Stimulated activated CD8-positive, alpha-beta memory T cell treated with anti-CD3 and anti-CD28 coated beads, Interleukin-2, amount 100 ng/mL, for 1 hour (primary cell): ENCODE data around the gene TLR4.

Experiments
- DNase-seq, 2 donors: peaks; one replicate each; pipeline ENCODE4 v3.0.0-alpha.2; 2020; ENCODE audit warnings: low read depth in 2 of 2

TLR4 gene

DNA sequence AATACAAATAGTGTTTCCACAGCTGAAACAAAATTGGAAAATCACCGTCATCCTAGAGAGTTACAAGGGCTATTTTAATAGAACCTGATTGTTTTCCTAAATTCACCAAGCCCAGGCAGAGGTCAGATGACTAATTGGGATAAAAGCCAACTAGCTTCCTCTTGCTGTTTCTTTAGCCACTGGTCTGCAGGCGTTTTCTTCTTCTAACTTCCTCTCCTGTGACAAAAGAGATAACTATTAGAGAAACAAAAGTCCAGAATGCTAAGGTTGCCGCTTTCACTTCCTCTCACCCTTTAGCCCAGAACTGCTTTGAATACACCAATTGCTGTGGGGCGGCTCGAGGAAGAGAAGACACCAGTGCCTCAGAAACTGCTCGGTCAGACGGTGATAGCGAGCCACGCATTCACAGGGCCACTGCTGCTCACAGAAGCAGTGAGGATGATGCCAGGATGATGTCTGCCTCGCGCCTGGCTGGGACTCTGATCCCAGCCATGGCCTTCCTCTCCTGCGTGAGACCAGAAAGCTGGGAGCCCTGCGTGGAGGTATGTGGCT, at the start of gene TLR4:
Gene TLR4, plus strand, starts transcription at position 380 of the 552 bp plus-strand sequence. Its CDS starts 70 bp downstream, at position 450.
- DNase-seq = no peak

DNA sequence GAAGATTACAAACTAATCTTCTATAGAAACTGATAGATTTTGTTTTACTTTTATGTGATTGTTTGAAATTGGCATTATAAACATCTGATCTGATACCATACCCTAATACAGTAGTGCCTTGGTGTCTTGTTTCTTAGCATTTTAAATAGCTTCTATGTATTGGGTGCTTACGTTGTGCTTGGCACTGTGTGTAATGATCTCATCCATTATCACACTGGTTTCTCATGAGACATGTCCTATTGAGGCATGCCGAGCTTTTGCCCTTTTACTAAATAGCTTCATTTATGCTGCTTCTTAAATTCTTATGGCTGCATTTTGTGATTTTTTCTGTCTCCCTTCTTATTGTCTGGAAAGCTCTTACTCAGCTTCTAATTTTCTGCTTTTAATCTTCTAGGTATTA, 48.2 kb upstream of the TLR4 start:
- DNase-seq = no peak

DNA sequence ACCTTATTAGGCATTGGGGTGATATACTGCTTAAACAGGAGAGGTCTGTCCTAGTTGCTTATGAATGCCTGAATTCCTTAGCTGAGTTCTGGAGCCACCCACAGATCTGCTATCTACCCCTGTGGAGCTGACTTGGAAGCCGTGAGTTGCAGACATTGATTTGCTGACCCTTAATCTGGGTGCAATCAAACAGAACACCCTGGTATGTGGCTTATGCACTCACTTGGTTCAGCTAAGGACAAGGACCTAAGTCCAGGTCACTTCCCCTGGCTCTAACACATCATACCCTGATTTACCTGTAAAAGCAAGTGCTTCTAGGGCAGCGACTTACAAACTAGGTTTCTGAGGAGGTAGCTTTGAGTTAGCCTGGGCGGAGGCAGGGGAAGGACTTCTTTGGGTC, 41.6 kb upstream of the TLR4 start:
- DNase-seq = no peak

DNA sequence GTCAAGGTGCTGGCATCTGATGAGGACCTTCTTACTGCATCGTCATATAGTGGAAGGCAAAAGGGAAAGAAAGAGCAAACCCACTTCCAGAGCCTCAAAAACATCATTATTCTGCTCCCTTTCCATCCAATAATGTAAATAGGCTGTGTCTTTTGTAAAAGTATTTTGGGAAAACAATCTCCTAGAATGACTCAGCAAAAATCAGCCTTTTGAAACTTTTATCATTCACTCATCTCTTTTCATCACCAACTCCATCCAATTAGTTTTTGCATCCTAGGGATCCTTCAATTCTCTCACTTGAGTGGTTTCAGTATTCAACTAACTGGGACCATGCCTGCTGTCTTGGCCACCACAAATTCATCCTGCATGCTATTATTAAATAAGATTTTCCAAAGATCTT, 39.8 kb upstream of the TLR4 start:
- no peak for DNase-seq

DNA sequence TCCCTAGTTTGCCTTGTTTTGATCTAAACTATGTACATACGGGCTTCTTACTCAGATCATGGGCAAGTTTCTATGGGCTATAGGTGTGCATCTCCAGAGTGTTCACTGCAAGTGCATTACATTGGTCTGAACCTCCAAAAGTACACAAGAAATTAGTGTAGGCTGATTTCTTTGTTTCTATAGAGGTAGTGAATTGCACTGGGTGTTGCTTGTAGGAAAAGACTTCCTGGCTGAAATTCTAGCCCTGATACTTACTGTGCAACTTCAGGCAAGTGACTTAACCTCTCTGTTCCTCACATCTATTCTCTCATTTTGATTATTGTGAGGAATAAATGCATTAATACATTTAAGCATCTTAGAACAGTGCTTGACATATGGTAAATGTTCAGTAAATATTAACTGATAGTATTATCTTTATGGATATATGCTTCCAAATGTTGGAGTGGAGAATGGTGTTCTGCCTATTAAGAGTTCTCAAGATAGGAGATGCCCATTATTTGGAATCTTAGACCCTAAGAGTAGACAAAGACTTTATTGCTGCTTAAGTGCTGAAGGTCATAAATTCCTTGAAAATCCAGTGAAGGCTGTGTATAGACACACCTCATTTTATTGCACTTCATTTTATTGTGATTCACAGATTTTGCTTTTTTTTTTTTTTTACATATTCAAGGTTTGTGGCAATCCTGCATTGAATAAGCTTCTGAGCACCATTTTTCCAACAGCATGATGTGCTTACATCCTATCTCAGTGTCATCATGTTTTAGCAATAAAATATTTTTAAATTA, 38.4 kb upstream of the TLR4 start:
- DNase-seq = no peak

DNA sequence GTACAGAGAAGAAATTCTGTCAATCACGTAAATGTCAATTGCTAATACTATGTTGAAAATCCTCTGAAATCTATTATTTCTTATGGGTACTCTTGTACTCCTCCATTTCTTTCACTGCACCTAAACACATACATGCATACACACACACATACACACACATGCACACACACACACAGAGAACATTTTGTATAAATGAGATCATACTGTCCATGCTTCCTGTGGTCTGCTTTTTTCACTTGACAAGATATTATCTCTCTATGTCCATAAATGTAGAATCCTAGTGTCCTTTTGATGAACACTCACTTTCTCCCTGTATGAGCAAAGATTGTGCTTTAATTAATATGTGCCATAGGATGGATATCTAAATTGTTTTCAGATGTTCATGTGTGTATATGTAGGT, 32.7 kb upstream of the TLR4 start:
- no peak for DNase-seq

DNA sequence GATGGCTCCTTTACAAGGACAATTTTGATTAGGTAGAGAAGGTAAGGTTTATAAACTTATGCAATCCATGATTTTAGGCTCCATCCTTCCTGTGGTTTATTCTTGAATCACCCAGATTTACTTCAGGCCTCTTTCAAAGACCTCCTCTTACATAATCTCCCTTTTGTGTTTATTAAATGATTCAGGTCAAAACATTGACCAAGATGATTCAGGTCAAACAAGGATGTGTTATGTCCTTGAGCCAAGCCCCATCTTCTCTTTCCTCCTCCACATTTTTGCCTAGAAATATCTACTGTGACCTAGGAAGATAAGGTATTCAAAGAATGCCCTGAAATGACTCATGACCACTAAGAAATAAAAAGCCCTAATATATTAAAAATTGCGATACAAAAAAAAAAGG, 31.8 kb upstream of the TLR4 start:
- no peak for DNase-seq

DNA sequence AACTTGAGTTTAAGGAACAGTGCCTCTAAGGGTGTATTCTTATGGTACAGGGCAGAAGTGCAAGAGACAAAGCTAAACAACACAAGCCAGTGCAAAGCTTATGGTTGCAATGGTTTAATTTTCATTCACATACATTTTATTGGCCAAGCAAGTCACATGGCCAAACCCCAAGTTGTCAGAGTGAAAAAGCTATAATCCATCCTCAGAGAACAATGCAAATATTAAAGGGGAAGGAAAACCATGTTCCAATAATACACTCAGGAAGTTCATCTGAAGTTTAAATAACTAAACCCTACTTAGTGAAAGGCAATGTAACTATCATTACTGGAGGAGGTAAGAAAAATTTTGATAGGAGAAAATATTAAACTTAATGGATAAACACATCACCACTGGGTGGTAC, 26.6 kb upstream of the TLR4 start:
- no peak for DNase-seq

DNA sequence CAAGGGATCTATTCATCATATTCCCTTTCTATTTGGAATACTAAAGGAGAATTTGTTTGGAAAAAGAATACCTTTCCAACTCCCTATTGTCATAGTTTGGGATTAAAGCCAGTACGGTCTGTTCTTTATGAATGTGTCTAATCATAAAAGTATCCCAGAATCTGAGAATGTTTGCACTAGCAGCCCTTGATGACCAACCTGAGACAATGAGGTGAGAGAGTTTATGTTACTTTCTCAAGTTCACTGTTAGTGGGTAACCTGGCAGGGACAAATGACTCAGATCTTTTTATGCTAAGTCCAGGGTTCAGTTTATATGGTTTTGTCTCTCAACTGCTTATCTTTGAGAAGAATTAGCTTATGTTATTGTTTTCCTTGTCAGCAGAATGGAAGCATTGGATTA, 25.3 kb upstream of the TLR4 start:
- no peak for DNase-seq

DNA sequence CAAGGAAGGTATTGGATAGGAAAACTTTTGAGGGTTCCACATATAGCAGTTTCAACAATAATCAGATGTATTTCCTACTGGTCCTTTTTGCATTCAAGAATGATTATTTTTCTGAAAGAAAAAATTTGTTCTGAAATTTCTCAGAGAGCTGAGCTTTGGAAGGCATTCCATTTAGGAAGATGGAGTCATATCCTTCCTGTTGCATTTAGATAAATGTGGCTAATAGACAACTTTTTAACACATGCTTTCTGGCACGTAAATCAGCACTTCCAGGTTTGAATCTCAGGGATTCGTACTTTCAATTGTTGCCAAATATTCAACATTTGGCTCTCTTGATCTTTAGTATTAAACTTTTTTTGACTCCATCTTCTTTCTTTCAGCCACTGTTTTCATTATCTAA, 24.8 kb upstream of the TLR4 start:
- no peak for DNase-seq

DNA sequence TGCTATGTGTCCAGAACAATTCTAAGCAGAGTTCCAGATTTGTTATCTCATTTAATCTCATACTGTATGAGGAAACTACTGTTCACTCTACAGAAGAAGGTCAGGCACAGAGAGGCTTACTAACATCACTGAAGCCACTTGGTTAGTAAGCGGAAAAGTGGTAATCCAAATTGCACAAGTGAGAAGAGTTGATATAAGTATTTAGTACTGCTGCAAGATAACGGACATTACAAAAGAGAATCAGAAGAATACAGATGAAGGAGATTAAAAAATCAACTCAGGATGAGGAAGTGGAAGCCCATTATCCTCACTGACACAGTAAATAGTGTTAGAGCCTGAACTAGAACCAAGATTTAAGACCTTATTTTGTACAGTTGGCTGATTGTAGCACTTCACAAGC, 22.3 kb upstream of the TLR4 start:
- no peak for DNase-seq

DNA sequence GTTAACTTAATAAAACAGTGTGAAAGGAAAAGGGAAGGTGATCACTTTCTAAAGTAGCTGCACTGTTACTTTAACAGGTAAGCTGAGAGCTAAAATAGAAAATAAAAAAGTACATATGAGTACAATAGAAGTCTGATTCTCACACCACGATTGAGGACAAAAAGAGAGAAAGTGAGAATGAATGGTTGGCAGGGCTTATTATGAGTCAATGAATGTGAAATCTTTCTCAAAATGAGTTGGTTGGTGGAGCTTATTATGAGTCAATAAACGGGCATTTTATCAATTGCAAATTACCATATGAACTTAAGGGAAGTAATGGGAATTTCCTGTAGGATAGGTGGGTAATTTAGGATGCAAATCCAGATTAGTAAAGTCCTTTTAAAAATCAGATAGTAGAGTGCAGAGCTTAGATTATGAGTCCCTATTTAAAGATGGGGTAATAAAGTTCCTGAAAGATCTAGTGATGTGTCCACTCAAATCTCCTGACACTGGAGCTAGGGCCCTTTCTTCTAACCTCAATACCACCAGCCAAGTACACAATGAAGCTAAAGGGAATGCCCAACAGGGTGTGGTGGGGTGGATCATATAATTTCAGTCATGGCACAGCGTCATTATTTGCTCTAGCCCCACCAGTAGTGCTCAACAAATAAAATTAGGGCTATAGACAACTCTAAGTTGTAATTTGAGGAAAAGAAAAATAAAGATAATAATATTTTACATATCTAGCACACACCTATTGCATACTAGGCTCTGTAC, 21.1 kb upstream of the TLR4 start:
- no peak for DNase-seq

DNA sequence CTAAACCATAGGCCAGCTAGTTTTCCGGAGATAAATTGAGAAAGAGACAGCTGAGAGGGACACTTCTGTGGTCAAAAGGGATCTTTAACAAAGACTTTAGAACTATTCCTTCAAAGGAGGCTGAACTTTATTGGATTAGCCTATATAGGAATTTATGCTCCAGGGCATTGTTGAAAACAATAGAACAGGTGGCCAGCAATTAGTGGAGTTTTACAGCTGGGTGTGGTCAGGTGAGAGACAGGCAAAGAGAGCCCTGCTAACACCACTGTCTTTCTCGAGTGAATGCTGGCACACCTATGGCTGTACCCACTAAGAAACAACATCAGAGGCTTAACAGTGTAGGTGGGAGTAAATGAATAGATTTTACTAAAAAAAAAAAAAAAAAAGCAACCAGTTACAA, 16.7 kb upstream of the TLR4 start:
- DNase-seq = no peak

DNA sequence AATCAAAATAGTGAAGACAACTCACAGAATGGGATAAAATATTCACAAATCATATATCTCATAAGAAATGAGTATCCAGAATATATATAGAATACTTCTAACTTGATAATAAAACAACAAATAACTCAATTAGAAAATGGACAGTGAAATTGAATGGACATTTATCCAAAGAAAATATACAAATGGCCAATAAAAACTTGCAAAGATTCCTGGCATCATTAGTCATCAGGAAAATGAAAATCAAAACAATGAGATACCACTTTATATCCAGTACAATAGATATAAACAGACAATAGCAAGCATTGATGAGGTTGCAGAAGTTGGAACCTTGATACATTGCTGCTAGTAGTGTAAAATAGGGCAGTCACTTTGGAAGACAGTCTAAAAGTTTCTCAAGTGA, 12.8 kb upstream of the TLR4 start:
- no peak for DNase-seq

DNA sequence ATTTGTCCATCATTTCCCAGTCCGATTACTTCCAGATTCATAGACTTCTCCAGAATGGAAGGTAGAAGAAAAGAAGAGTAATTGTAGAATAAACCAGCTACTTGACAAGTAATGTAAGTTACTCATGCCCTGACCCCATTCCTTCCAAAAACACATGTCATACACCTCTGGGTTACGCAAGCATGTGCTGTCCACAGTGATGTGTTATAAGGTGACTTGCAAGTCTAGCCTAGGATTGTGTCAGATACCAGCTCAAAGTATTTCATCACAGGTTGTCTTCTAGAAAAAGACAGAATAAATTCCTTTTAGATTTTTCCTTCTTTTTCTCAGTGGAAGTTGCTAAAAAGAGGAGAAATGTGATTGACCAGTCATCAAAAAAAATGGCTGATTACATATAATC, 8.0 kb upstream of the TLR4 start:
- no peak for DNase-seq

DNA sequence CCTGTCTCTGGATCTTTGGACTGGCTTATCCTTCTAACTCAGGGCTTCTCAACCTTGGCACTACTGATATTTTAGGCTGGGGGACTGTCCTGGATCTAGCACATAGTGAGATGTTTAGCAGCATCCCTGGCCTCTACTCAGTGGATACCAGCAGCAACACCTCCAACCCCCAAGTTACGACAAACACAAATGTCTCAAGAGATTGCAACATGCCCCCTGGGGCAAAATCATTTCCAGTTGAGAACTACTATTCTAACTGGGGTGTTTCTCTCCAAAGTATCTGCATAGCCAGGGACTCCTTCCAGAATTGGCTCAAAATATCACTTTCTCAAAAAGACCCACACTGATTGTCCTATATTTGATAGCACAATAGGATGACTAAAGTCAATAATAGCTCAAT, 7.2 kb upstream of the TLR4 start:
- DNase-seq = no peak

DNA sequence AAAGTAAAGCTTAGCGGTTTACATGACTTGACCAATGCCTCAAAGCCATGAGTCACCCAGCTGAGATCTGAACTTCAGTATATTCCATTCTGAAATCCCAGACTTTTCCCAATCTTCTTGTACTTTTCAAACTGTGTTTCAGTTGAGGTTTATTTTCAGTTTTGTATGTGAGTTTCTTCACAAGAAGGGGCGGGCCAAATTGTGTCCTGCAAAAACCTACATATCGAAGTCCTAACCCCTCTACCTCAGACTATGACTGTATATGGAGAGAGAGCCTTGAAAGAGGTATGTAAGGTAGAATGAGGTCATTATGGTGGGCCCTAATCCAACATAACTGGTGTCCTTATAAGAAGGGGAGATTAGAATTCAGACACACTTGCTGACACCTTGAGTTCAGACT, 666 bp upstream of the TLR4 start:
- no peak for DNase-seq

DNA sequence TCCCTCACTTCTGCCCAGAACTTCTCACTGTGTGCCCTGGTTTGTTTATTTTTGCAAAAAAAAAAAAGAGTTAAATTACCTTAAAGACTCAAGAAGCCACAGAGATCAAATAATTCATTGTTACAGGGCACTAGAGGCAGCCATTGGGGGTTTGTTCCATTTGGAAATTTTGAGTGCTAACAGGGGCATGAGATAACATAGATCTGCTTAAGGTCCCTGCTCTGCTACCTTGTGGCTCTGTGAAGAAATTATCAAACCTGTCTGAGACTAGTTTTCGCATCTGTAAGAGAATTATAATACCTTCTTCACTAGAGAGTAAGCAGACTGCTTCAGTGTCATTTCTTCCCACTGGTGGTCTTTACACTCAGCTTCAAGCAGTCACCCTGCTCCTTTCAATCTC, 394 bp downstream of the TLR4 start:
- no peak for DNase-seq

DNA sequence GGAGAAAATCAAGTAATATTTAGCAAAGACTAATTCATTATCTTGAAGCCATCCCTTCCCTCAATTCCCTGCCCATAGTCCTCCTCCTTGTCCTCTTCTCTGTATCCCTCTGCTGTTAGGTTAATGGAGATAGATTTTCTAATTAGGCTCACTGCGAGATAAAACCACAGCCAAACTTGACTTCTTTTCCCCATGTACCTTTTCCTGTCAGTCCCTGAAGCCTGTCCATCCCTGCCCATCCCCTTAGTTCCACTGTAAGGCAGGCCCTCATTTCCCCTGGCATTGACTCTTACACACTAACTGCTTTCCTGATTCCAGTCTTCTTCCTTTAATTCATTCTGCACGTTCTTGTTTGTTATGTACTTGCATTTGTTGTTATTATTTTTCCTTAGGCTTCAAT, 1.2 kb downstream of the TLR4 start:
- no peak for DNase-seq

DNA sequence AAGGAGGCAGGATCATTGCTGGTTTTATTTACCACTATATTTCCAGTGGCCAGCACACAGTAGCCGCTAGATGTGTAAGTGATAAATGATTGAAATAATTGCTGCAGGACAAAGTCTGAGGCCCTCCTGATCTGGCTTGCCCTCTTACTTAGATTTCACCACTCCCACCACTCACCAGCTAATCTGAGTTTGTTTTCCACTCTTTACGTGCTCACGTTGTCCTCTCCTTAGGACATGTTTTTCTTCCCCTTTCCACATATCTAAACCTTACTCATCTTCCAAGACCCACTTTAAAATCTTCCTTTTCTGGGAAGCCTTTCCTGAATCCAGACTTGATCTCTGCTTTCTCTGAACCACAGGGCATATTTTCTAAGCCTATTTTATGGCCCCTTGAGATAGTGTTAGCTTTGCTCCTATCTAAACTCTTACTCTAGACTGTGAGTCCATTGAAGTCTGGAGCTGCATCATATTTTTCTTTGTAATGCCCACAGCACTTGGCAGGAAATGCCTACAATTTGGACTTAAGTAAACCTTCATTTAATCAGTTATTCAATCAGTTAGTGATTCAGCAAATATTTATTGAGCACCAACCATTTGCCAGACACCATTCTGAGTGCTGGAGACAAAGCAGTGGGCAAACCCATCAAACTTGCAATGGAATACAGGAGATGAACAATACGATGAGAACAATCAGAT, 2.4 kb downstream of the TLR4 start:
- DNase-seq = no peak

DNA sequence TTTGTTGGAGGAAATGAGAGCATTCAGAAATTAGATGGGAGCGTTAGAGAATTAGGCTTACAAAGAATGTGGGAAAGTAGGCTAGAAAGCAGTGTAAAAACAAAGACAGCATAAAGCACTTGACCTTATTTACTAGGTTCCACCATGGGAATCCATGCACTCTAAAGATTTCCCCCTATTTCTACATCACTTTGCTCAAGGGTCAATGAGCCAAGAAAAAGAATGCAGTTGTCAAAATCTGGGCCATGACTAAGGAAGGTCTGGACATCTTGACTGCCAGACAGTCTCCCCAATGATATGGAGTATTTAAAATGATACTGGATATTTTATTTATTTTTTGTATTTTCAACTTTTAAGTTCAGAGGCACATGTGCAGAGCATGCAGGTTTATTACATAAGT, 3.4 kb downstream of the TLR4 start:
- no peak for DNase-seq

DNA sequence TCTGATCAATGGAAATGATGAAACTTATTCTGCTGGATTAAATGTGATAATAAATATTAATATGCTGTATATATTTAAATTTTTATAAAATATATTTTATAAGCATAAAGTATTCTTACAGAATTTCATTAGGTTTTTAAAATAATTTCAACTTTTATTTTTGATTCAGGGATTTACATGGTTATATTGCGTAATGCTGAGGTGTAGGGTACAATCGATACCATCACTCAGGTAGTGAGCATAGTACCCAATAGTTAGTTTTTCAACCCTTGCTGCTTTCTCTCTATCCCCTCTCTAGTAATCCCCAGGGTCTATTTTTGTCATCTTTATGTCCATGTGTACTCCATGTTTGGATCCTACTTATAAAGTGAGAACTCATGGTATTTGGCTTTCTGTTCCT, 5.7 kb downstream of the TLR4 start:
- DNase-seq = no peak

DNA sequence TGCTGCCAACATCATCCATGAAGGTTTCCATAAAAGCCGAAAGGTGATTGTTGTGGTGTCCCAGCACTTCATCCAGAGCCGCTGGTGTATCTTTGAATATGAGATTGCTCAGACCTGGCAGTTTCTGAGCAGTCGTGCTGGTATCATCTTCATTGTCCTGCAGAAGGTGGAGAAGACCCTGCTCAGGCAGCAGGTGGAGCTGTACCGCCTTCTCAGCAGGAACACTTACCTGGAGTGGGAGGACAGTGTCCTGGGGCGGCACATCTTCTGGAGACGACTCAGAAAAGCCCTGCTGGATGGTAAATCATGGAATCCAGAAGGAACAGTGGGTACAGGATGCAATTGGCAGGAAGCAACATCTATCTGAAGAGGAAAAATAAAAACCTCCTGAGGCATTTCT, 10.1 kb downstream of the TLR4 start:
- DNase-seq = no peak
